ENCODE data around the gene CAPN9.
"Not testable (repeated sequence)": the region's sequence is repeated elsewhere in the genome, so short reads cannot be mapped to it uniquely, and the experiment has no call there.

Gene CAPN9

DNA sequence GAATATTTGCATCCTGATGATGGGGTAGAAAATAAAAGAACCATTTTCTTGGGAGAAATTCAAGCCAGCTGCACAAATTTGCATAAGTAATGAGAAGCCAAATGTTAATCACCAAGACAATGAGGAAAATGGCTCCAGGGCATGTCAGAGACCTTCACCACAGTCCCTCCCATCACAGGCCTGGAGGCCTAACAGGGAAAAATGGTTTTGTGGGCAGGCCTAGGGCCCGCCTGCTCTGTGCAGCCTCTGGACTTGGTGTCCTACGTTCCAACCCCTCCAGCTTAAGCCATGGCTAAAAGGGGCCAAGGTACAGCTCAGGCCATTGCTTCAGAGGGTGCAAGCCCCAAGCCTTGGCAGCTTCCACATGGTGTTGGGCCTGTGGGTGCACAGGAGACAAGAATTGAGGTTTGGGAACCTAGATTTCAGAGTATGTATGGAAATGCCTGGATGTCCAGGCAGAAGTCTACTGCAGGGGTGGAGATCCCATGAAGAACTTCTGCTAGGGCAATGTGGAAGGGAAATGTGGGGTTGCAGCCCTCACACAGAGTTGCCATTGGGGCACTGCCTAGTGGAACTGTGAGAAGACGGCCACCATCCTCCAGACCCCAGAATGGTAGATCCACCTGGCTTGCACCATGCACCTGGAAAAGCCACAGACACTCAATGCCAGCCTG, 25.2 kb upstream of the CAPN9 start:
- H3K4me1 ChIP-seq (ENCODE audit: control insufficient read depth, insufficient read depth, low read length); H3K36me3 ChIP-seq (ENCODE audit: control insufficient read depth in 2 of 2, insufficient read depth in 1 of 2, low read length in 2 of 2); POLR2A ChIA-PET; H3K4me3 ChIP-seq (ENCODE audit: low read depth, low read length); H3K27ac ChIP-seq (ENCODE audit: extremely low read depth, low read depth, low read length); H3K9me3 ChIP-seq (ENCODE audit: control insufficient read depth, insufficient read depth, low read depth, low read length): not testable (repeated sequence)
- peak; percentile 27 for TF ChIP-seq SETDB1 (IDR thresholded peaks at IDR 0.05; ENCODE audit: insufficient read length, low read length)
- peak; percentile 55; the same call in 1 of the 2 replicates for TF ChIP-seq TRIM28 (IDR thresholded peaks at IDR 0.05; ENCODE audit: borderline replicate concordance, low read length)
- peak; percentile 82 for TF ChIP-seq ZNF585B (tag by site-specific recombination; IDR thresholded peaks at IDR 0.05)
- CTCF ChIA-PET = interaction anchor here (0.6 kb wide), 1 partner anchor 53 kb away, joined by 3 read pairs; no protein-coding TSS in a partner anchor

DNA sequence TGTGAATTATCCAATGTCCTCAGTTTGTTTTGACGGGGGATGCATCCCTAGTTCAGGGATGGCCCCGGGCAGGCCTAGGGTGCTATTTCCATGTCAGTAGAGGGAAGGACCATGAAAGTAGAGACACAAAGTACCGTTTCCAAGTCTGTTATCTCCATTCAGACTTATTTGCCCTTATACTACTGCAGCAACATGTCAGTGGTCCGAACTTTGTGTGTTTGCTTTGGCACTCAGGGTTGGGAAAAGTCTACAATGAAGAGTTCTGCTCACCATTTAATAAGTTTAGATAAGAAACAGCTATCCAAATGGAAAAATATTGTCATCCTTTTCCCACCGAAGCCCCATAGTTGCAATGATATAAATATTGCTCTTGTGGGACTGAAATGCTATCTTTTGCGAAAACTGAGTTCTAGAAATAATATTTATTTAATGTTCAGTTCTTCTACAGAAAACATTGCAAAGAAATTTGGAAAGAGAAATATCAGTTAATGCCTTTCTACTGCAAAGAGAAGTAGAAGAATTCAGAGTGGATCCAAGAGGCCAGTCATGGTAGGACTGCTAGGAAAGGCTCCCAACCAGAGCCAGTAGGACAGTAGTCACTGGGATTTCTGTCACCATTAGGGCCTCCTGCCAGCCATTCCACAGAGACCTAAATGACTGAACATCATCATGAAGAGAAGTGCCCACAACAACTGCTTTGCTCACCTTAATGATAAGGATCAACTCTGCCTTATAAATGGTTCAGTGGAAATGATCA, 21.8 kb upstream of the CAPN9 start:
- H3K4me3 ChIP-seq (ENCODE audit: low read depth, low read length) = no peak overlapping the region
- CTCF ChIA-PET = no interaction called here
- H3K9me3 ChIP-seq (ENCODE audit: control insufficient read depth, insufficient read depth, low read depth, low read length) = no peaks in the 10 kb centered on the region; the same call in 1 of the 2 replicates
- no peak overlapping the region for H3K27ac ChIP-seq (ENCODE audit: extremely low read depth, low read depth, low read length)
- POLR2A ChIA-PET = no interaction called here
- H3K36me3 ChIP-seq (ENCODE audit: control insufficient read depth in 2 of 2, insufficient read depth in 1 of 2, low read length in 2 of 2) = no peaks in the 10 kb centered on the region
- no peaks in the 10 kb centered on the region for H3K4me1 ChIP-seq (ENCODE audit: control insufficient read depth, insufficient read depth, low read length)
- TF ChIP-seq KLF16 (tag by site-specific recombination; IDR thresholded peaks at IDR 0.05) = no peak
- TF ChIP-seq, protein P1, sequence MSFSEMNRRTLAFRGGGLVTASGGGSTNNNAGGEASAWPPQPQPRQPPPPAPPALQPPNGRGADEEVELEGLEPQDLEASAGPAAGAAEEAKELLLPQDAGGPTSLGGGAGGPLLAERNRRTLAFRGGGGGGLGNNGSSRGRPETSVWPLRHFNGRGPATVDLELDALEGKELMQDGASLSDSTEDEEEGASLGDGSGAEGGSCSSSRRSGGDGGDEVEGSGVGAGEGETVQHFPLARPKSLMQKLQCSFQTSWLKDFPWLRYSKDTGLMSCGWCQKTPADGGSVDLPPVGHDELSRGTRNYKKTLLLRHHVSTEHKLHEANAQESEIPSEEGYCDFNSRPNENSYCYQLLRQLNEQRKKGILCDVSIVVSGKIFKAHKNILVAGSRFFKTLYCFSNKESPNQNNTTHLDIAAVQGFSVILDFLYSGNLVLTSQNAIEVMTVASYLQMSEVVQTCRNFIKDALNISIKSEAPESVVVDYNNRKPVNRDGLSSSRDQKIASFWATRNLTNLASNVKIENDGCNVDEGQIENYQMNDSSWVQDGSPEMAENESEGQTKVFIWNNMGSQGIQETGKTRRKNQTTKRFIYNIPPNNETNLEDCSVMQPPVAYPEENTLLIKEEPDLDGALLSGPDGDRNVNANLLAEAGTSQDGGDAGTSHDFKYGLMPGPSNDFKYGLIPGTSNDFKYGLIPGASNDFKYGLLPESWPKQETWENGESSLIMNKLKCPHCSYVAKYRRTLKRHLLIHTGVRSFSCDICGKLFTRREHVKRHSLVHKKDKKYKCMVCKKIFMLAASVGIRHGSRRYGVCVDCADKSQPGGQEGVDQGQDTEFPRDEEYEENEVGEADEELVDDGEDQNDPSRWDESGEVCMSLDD (tag by site-specific recombination; IDR thresholded peaks at IDR 0.05) = no peak
- no peak for TF ChIP-seq ZFP37 (tag by site-specific recombination; IDR thresholded peaks at IDR 0.05)
- TF ChIP-seq, protein P2, sequence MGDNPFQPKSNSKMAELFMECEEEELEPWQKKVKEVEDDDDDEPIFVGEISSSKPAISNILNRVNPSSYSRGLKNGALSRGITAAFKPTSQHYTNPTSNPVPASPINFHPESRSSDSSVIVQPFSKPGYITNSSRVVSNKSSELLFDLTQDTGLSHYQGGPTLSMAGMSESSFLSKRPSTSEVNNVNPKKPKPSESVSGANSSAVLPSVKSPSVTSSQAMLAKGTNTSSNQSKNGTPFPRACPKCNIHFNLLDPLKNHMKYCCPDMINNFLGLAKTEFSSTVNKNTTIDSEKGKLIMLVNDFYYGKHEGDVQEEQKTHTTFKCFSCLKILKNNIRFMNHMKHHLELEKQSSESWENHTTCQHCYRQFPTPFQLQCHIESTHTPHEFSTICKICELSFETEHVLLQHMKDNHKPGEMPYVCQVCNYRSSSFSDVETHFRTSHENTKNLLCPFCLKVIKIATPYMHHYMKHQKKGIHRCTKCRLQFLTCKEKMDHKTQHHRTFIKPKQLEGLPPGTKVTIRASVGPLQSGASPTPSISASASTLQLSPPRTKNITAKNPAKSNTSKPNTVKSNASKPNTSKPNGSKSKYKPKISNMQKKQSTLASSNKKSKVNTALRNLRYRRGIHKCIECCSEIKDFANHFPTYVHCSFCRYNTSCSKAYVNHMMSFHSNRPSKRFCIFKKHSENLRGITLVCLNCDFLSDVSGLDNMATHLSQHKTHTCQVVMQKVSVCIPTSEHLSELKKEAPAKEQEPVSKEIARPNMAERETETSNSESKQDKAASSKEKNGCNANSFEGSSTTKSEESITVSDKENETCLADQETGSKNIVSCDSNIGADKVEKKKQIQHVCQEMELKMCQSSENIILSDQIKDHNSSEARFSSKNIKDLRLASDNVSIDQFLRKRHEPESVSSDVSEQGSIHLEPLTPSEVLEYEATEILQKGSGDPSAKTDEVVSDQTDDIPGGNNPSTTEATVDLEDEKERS (tag by site-specific recombination; IDR thresholded peaks at IDR 0.05) = no peak
- TF ChIP-seq, protein P3, sequence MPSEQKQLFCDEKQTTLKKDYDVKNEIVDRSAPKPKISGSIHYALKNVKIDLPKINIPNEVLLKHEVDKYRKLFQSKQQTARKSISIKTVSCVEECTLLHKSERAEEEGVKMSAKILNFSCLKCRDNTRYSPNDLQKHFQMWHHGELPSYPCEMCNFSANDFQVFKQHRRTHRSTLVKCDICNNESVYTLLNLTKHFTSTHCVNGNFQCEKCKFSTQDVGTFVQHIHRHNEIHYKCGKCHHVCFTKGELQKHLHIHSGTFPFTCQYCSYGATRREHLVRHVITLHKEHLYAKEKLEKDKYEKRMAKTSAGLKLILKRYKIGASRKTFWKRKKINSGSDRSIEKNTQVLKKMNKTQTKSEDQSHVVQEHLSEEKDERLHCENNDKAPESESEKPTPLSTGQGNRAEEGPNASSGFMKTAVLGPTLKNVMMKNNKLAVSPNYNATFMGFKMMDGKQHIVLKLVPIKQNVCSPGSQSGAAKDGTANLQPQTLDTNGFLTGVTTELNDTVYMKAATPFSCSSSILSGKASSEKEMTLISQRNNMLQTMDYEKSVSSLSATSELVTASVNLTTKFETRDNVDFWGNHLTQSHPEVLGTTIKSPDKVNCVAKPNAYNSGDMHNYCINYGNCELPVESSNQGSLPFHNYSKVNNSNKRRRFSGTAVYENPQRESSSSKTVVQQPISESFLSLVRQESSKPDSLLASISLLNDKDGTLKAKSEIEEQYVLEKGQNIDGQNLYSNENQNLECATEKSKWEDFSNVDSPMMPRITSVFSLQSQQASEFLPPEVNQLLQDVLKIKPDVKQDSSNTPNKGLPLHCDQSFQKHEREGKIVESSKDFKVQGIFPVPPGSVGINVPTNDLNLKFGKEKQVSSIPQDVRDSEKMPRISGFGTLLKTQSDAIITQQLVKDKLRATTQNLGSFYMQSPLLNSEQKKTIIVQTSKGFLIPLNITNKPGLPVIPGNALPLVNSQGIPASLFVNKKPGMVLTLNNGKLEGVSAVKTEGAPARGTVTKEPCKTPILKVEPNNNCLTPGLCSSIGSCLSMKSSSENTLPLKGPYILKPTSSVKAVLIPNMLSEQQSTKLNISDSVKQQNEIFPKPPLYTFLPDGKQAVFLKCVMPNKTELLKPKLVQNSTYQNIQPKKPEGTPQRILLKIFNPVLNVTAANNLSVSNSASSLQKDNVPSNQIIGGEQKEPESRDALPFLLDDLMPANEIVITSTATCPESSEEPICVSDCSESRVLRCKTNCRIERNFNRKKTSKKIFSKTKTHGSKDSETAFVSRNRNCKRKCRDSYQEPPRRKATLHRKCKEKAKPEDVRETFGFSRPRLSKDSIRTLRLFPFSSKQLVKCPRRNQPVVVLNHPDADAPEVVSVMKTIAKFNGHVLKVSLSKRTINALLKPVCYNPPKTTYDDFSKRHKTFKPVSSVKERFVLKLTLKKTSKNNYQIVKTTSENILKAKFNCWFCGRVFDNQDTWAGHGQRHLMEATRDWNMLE (tag by site-specific recombination; conservative IDR thresholded peaks at IDR 0.05; ENCODE audit: low read depth) = no peak
- no peak for TF ChIP-seq ZNF658 (tag by site-specific recombination; IDR thresholded peaks at IDR 0.05)
- TF ChIP-seq ZNF146 (tag by site-specific recombination; IDR thresholded peaks at IDR 0.05) = no peak
- TF ChIP-seq, protein P4, sequence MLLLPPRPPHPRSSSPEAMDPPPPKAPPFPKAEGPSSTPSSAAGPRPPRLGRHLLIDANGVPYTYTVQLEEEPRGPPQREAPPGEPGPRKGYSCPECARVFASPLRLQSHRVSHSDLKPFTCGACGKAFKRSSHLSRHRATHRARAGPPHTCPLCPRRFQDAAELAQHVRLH (tag by site-specific recombination; IDR thresholded peaks at IDR 0.05) = no peak
- TF ChIP-seq, protein P5, sequence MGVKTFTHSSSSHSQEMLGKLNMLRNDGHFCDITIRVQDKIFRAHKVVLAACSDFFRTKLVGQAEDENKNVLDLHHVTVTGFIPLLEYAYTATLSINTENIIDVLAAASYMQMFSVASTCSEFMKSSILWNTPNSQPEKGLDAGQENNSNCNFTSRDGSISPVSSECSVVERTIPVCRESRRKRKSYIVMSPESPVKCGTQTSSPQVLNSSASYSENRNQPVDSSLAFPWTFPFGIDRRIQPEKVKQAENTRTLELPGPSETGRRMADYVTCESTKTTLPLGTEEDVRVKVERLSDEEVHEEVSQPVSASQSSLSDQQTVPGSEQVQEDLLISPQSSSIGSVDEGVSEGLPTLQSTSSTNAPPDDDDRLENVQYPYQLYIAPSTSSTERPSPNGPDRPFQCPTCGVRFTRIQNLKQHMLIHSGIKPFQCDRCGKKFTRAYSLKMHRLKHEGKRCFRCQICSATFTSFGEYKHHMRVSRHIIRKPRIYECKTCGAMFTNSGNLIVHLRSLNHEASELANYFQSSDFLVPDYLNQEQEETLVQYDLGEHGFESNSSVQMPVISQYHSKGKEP (tag by site-specific recombination; IDR thresholded peaks at IDR 0.05) = no peak
- no peak for TF ChIP-seq ZNF654 (tag by site-specific recombination; IDR thresholded peaks at IDR 0.05; ENCODE audit: low read depth)
- TF ChIP-seq ZNF521 (tag by site-specific recombination; IDR thresholded peaks at IDR 0.05) = no peak
- TF ChIP-seq, protein P6, sequence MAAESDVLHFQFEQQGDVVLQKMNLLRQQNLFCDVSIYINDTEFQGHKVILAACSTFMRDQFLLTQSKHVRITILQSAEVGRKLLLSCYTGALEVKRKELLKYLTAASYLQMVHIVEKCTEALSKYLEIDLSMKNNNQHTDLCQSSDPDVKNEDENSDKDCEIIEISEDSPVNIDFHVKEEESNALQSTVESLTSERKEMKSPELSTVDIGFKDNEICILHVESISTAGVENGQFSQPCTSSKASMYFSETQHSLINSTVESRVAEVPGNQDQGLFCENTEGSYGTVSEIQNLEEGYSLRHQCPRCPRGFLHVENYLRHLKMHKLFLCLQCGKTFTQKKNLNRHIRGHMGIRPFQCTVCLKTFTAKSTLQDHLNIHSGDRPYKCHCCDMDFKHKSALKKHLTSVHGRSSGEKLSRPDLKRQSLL (tag by site-specific recombination; IDR thresholded peaks at IDR 0.05) = no peak
- no peak for TF ChIP-seq ZNF596 (tag by site-specific recombination; IDR thresholded peaks at IDR 0.05)
- no peak for TF ChIP-seq PRDM1 (tag by site-specific recombination; IDR thresholded peaks at IDR 0.05)
- TF ChIP-seq ZNF560 (tag by site-specific recombination; IDR thresholded peaks at IDR 0.05; ENCODE audit: borderline replicate concordance) = no peak
- TF ChIP-seq ZNF394 (tag by site-specific recombination; IDR thresholded peaks at IDR 0.05; ENCODE audit: borderline replicate concordance) = no peak
